ENCODE results near the gene MED26.
"Not testable (repeated sequence)": the region's sequence is repeated elsewhere in the genome, so short reads cannot be mapped to it uniquely, and the experiment has no call there.

The MED26 gene

GRCh38 chr19:16660763-16661479 lies 32.9 kb upstream of the MED26 start, which contains the start of gene TMEM38A:
Gene TMEM38A (plus strand): TSS chr19:16661139. CDS start chr19:16661218, 79 bp downstream.
- Histone ChIP-seq H3K27ac (ENCODE audit: low read depth, low read length) (peak within 1 kb of the TSS; percentile 84), H3K4me1 (ENCODE audit: control insufficient read depth, insufficient read depth, low read length, unreplicated experiment) (peaks cover 5% of the 10 kb centered on the region)

GRCh38 chr19:16659832-16660708 lies 32.1 kb upstream of the MED26 start, which contains the start of gene SMIM7:
Gene SMIM7 (minus strand): TSS chr19:16660144. CDS start chr19:16660110, 34 bp downstream.
- Histone ChIP-seq H3K36me3 (ENCODE audit: insufficient read depth, low read length) (no peaks in the 10 kb centered on the region), H3K4me3 (ENCODE audit: low read depth, low read length) (peak within 1 kb of the TSS; percentile 99), H3K27ac (ENCODE audit: low read depth, low read length) (peak within 1 kb of the TSS; percentile 84), H3K79me2 (ENCODE audit: control insufficient read depth, insufficient read depth, low read length, unreplicated experiment) (peaks cover 16% of the 10 kb centered on the region), H3K4me1 (ENCODE audit: control insufficient read depth, insufficient read depth, low read length, unreplicated experiment) (peaks cover 5% of the 10 kb centered on the region), H3K27me3 (ENCODE audit: insufficient read depth, low read length) (no peaks in the 10 kb centered on the region), H2AFZ (ENCODE audit: low read length, unreplicated experiment) (peak within 1 kb of the TSS; percentile 91)

More at GRCh38 chr19:16660763-16661479, 32.9 kb upstream of the MED26 start, which contains the start of gene TMEM38A:
- Histone ChIP-seq H3K27me3 (ENCODE audit: insufficient read depth, low read length) (no peaks in the 10 kb centered on the region), H3K79me2 (ENCODE audit: control insufficient read depth, insufficient read depth, low read length, unreplicated experiment) (peaks cover 16% of the 10 kb centered on the region), H2AFZ (ENCODE audit: low read length, unreplicated experiment) (peak within 1 kb of the TSS; percentile 74), H3K36me3 (ENCODE audit: insufficient read depth, low read length) (no peaks in the 10 kb centered on the region), H3K4me3 (ENCODE audit: low read depth, low read length) (peak within 1 kb of the TSS; percentile 99)

GRCh38 chr19:16659464-16659831 lies 31.4 kb upstream of the MED26 start:
- H3K4me3 ChIP-seq (ENCODE audit: low read depth, low read length): peak overlapping the region; percentile 99
- H3K4me1 ChIP-seq (ENCODE audit: control insufficient read depth, insufficient read depth, low read length, unreplicated experiment): peaks cover 5% of the 10 kb centered on the region
- peak overlapping the region; percentile 84; the same call in 1 of the 2 replicates for H3K27ac ChIP-seq (ENCODE audit: low read depth, low read length)
- H3K27me3 ChIP-seq (ENCODE audit: insufficient read depth, low read length): no peaks in the 10 kb centered on the region
- peak overlapping the region; percentile 56 for H2AFZ ChIP-seq (ENCODE audit: low read length, unreplicated experiment)
- peaks cover 16% of the 10 kb centered on the region for H3K79me2 ChIP-seq (ENCODE audit: control insufficient read depth, insufficient read depth, low read length, unreplicated experiment)
- no peaks in the 10 kb centered on the region for H3K36me3 ChIP-seq (ENCODE audit: insufficient read depth, low read length)

- Histone ChIP-seq H3K4me1 (ENCODE audit: control insufficient read depth, insufficient read depth, low read length, unreplicated experiment) (peaks cover 5% of the 10 kb centered on the region), H2AFZ (ENCODE audit: low read length, unreplicated experiment) (no peak overlapping the region), H3K36me3 (ENCODE audit: insufficient read depth, low read length) (peaks cover 8% of the 10 kb centered on the region; the same call in 1 of the 2 replicates), H3K27me3 (ENCODE audit: insufficient read depth, low read length) (no peaks in the 10 kb centered on the region), H3K27ac (ENCODE audit: low read depth, low read length) (no peak overlapping the region), H3K79me2 (ENCODE audit: control insufficient read depth, insufficient read depth, low read length, unreplicated experiment) (peaks cover 16% of the 10 kb centered on the region), H3K4me3 (ENCODE audit: low read depth, low read length) (no peak overlapping the region)
Measured at GRCh38 chr19:16657384-16657783, 29.4 kb upstream of the MED26 start.

- Histone ChIP-seq H3K36me3 (ENCODE audit: insufficient read depth, low read length) (peaks cover 9% of the 10 kb centered on the region; the same call in 1 of the 2 replicates), H3K27ac (ENCODE audit: low read depth, low read length) (no peak overlapping the region), H3K4me3 (ENCODE audit: low read depth, low read length) (no peak overlapping the region), H3K4me1 (ENCODE audit: control insufficient read depth, insufficient read depth, low read length, unreplicated experiment) (peaks cover 5% of the 10 kb centered on the region), H3K27me3 (ENCODE audit: insufficient read depth, low read length) (no peaks in the 10 kb centered on the region), H2AFZ (ENCODE audit: low read length, unreplicated experiment) (no peak overlapping the region), H3K79me2 (ENCODE audit: control insufficient read depth, insufficient read depth, low read length, unreplicated experiment) (peaks cover 16% of the 10 kb centered on the region)
Measured at GRCh38 chr19:16655727-16656126, 27.7 kb upstream of the MED26 start.

GRCh38 chr19:16654627-16655026 lies 26.6 kb upstream of the MED26 start:
- Histone ChIP-seq H3K36me3 (ENCODE audit: insufficient read depth, low read length) (peaks cover 9% of the 10 kb centered on the region; the same call in 1 of the 2 replicates), H2AFZ (ENCODE audit: low read length, unreplicated experiment) (no peak overlapping the region), H3K4me1 (ENCODE audit: control insufficient read depth, insufficient read depth, low read length, unreplicated experiment) (peaks cover 5% of the 10 kb centered on the region), H3K4me3 (ENCODE audit: low read depth, low read length) (no peak overlapping the region), H3K79me2 (ENCODE audit: control insufficient read depth, insufficient read depth, low read length, unreplicated experiment) (peaks cover 16% of the 10 kb centered on the region), H3K27me3 (ENCODE audit: insufficient read depth, low read length) (no peaks in the 10 kb centered on the region), H3K27ac (ENCODE audit: low read depth, low read length) (no peak overlapping the region)

GRCh38 chr19:16654140-16654539 lies 26.1 kb upstream of the MED26 start:
- peaks cover 5% of the 10 kb centered on the region for H3K4me1 ChIP-seq (ENCODE audit: control insufficient read depth, insufficient read depth, low read length, unreplicated experiment)
- H3K27ac ChIP-seq (ENCODE audit: low read depth, low read length): no peak overlapping the region
- no peaks in the 10 kb centered on the region for H3K27me3 ChIP-seq (ENCODE audit: insufficient read depth, low read length)
- no peak overlapping the region for H2AFZ ChIP-seq (ENCODE audit: low read length, unreplicated experiment)
- H3K36me3 ChIP-seq (ENCODE audit: insufficient read depth, low read length): peaks cover 9% of the 10 kb centered on the region; the same call in 1 of the 2 replicates
- H3K79me2 ChIP-seq (ENCODE audit: control insufficient read depth, insufficient read depth, low read length, unreplicated experiment): peaks cover 11% of the 10 kb centered on the region
- H3K4me3 ChIP-seq (ENCODE audit: low read depth, low read length): no peak overlapping the region

- H3K27me3 ChIP-seq (ENCODE audit: insufficient read depth, low read length): no peaks in the 10 kb centered on the region
- peaks cover 9% of the 10 kb centered on the region; the same call in 1 of the 2 replicates for H3K36me3 ChIP-seq (ENCODE audit: insufficient read depth, low read length)
- peaks cover under 1% of the 10 kb centered on the region for H3K79me2 ChIP-seq (ENCODE audit: control insufficient read depth, insufficient read depth, low read length, unreplicated experiment)
- H3K4me1 ChIP-seq (ENCODE audit: control insufficient read depth, insufficient read depth, low read length, unreplicated experiment): no peaks in the 10 kb centered on the region
- H2AFZ ChIP-seq (ENCODE audit: low read length, unreplicated experiment): no peak overlapping the region
- H3K4me3 ChIP-seq (ENCODE audit: low read depth, low read length): no peak overlapping the region
- H3K27ac ChIP-seq (ENCODE audit: low read depth, low read length): no peak overlapping the region
Measured at GRCh38 chr19:16652854-16653253, 24.9 kb upstream of the MED26 start.

- not testable (repeated sequence) for H3K36me3 ChIP-seq (ENCODE audit: insufficient read depth, low read length)
Measured at GRCh38 chr19:16651421-16652188, 23.6 kb upstream of the MED26 start.

GRCh38 chr19:16650821-16651220 lies 22.8 kb upstream of the MED26 start:
- no peaks in the 10 kb centered on the region for H3K4me1 ChIP-seq (ENCODE audit: control insufficient read depth, insufficient read depth, low read length, unreplicated experiment)
- H2AFZ ChIP-seq (ENCODE audit: low read length, unreplicated experiment): no peak overlapping the region
- no peak overlapping the region for H3K4me3 ChIP-seq (ENCODE audit: low read depth, low read length)
- H3K79me2 ChIP-seq (ENCODE audit: control insufficient read depth, insufficient read depth, low read length, unreplicated experiment): no peaks in the 10 kb centered on the region
- no peak overlapping the region for H3K27ac ChIP-seq (ENCODE audit: low read depth, low read length)
- H3K27me3 ChIP-seq (ENCODE audit: insufficient read depth, low read length): no peaks in the 10 kb centered on the region
- H3K36me3 ChIP-seq (ENCODE audit: insufficient read depth, low read length): peaks cover 9% of the 10 kb centered on the region; the same call in 1 of the 2 replicates

More at GRCh38 chr19:16651421-16652188, 23.6 kb upstream of the MED26 start:
- not testable (repeated sequence) for H2AFZ ChIP-seq (ENCODE audit: low read length, unreplicated experiment); H3K4me1 ChIP-seq (ENCODE audit: control insufficient read depth, insufficient read depth, low read length, unreplicated experiment); H3K4me3 ChIP-seq (ENCODE audit: low read depth, low read length); H3K27me3 ChIP-seq (ENCODE audit: insufficient read depth, low read length); H3K27ac ChIP-seq (ENCODE audit: low read depth, low read length); H3K79me2 ChIP-seq (ENCODE audit: control insufficient read depth, insufficient read depth, low read length, unreplicated experiment)
